ENCODE results near the gene KLRG1. TPM values are rescaled to one million over a fixed set of nuclear protein-coding genes. Genes with fewer than 3 reads are reported as not detected.

Gene KLRG1
- total RNA-seq, 6 donors from 2014 or later, result 1.8 to 8.9 (median 3.2) TPM; not detected in 1

DNA sequence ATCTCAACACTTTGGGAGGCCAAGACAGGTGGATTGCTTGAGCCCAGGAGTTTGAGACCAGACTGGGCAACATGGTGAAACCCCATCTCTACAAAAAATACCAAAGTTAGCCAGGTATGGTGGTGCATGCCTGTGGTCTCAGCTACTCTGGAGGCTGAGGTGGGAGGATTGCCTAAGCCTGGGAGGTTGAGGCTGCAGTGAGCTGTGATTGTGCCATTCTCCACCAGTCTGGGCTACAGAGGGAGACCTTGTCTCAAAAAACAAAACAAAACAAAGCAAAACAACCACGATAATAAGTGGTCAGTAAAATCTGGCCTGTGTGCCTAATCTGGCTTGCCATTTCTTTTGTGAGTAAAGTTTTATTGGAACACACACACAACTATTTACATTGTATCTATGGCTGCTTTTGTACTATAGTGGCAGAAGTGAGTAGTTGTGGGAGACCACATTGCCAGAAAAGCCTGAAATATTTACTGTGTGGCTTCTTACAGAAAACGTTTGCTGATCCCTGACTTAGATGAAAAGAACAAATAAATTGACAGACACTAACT is 19.4 kb upstream of the KLRG1 start:
- no peaks in the 10 kb centered on the region for H3K27me3 ChIP-seq
- TF ChIP-seq POLR2A (IDR thresholded peaks at IDR 0.05) (no peak), POLR2AphosphoS5 (IDR thresholded peaks at IDR 0.05) (no peak), EP300 (IDR thresholded peaks at IDR 0.05) (no peak)
- TF ChIP-seq, protein P1, sequence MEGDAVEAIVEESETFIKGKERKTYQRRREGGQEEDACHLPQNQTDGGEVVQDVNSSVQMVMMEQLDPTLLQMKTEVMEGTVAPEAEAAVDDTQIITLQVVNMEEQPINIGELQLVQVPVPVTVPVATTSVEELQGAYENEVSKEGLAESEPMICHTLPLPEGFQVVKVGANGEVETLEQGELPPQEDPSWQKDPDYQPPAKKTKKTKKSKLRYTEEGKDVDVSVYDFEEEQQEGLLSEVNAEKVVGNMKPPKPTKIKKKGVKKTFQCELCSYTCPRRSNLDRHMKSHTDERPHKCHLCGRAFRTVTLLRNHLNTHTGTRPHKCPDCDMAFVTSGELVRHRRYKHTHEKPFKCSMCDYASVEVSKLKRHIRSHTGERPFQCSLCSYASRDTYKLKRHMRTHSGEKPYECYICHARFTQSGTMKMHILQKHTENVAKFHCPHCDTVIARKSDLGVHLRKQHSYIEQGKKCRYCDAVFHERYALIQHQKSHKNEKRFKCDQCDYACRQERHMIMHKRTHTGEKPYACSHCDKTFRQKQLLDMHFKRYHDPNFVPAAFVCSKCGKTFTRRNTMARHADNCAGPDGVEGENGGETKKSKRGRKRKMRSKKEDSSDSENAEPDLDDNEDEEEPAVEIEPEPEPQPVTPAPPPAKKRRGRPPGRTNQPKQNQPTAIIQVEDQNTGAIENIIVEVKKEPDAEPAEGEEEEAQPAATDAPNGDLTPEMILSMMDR (IDR thresholded peaks at IDR 0.05), result no peak
- ATAC-seq (ENCODE audit: low FRiP score in 2 of 2), result no peak
- H3K27ac ChIP-seq, result no peak overlapping the region
- H3K36me3 ChIP-seq, result no peaks in the 10 kb centered on the region
- H3K4me3 ChIP-seq, result no peak overlapping the region
- H3K9me3 ChIP-seq, result peaks cover 14 to 30% (median 19%) of the 10 kb centered on the region in 4 donors
- H3K4me1 ChIP-seq, result no peaks in the 10 kb centered on the region
- no peak for DNase-seq
- 55 to 57% methylated on average over 2 of the region's 2 CpGs for WGBS, 2 donors

DNA sequence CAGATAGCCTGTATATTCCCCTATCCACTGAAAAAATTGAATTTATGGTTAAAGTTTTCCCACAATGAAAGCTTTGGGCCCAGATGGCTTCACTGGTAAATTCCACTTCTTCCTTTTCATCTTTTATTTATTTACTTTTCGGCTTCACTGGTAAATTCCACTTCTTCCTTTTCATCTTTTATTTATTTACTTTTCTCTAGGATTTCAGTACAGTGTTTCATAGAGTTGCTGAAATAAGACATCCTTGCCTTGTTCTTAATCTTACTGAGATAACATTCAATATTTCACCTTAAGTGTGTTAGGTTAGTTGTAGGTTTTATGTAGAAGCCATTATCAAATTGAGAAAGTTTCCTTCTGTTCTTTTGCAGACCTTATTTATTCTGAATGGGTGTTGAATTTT is 18.9 kb upstream of the KLRG1 start:
- no peak overlapping the region for H3K4me3 ChIP-seq
- ATAC-seq (ENCODE audit: low FRiP score in 2 of 2) (no peak), DNase-seq (no peak)
- H3K4me1 ChIP-seq, result no peaks in the 10 kb centered on the region
- 35 to 47% methylated on average over 1 of the region's 1 CpG for WGBS, 2 donors
- no peaks in the 10 kb centered on the region for H3K36me3 ChIP-seq
- H3K9me3 ChIP-seq, result peaks cover 14 to 30% (median 19%) of the 10 kb centered on the region in 4 donors
- no peak overlapping the region for H3K27ac ChIP-seq
- TF ChIP-seq EP300 (IDR thresholded peaks at IDR 0.05), result no peak
- TF ChIP-seq POLR2A (IDR thresholded peaks at IDR 0.05), result no peak
- no peak for TF ChIP-seq POLR2AphosphoS5 (IDR thresholded peaks at IDR 0.05)
- TF ChIP-seq, protein P1 (IDR thresholded peaks at IDR 0.05), result no peak
- no peaks in the 10 kb centered on the region for H3K27me3 ChIP-seq

DNA sequence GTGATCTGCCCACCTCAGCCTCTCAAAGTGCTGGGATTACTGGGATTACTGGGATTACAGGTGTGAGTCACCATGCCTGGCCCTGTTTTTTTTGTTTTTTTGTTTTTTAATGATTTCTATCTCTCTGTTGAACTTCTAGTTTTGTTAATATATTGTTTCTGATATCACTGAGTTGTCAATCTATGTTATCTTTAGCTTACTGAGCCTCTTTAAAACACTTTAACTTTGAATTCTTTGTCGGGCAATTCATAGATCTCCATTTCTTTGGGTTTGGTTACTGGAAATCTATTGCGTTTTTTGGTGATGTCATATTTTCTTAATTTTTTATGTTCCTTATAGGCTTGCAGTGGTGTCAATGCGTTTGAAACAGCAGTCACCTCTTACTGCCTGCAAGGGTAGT is 9.2 kb upstream of the KLRG1 start:
- DNase-seq (no peak), ATAC-seq (ENCODE audit: low FRiP score in 2 of 2) (no peak)
- no peak overlapping the region for H3K4me3 ChIP-seq
- H3K9me3 ChIP-seq, result peaks cover 4 to 25% (median 10%) of the 10 kb centered on the region in 4 donors
- H3K4me1 ChIP-seq, result no peaks in the 10 kb centered on the region
- no peak overlapping the region for H3K27ac ChIP-seq
- no peaks in the 10 kb centered on the region for H3K27me3 ChIP-seq
- TF ChIP-seq, protein P1 (IDR thresholded peaks at IDR 0.05), result no peak
- TF ChIP-seq POLR2A (IDR thresholded peaks at IDR 0.05) (no peak), EP300 (IDR thresholded peaks at IDR 0.05) (no peak), POLR2AphosphoS5 (IDR thresholded peaks at IDR 0.05) (no peak)
- H3K36me3 ChIP-seq, result no peaks in the 10 kb centered on the region
- 93 to 97% methylated on average over 3 of the region's 3 CpGs for WGBS, 2 donors

DNA sequence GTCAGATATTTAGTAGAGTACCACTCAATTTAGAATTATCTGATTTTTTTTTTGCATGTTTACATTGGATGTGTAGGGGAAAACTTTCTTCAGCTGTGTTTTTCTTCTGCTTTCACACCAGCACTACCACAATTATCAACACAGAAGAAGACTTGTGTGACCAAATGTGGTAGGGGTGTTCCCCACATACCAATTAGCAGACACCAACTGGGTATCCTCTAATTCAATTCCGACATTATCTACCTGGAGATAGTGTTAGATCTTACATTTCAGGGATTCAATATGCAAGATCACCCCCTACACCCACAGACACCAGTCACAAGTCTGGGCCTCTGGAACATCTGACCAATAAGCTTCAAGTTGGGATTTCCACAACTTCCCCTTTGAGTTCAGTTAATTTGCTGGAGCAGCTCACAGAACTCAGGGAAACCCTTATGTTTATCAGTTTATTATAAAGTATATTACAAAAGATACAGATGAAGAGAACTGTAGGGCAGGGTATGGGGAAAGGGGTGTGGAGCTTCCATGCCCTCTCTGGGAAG is 4.1 kb upstream of the KLRG1 start:
- no peak overlapping the region for H3K27ac ChIP-seq
- H3K4me3 ChIP-seq, result no peak overlapping the region
- no peaks in the 10 kb centered on the region for H3K27me3 ChIP-seq
- H3K4me1 ChIP-seq, result peaks cover 0 to 12% (median 3%) of the 10 kb centered on the region in 4 donors
- ATAC-seq (ENCODE audit: low FRiP score in 2 of 2) (no peak), DNase-seq (no peak)
- H3K36me3 ChIP-seq, result no peaks in the 10 kb centered on the region
- 83 to 85% methylated on average over 1 of the region's 1 CpG for WGBS, 2 donors
- TF ChIP-seq POLR2A (IDR thresholded peaks at IDR 0.05) (no peak), POLR2AphosphoS5 (IDR thresholded peaks at IDR 0.05) (no peak), EP300 (IDR thresholded peaks at IDR 0.05) (no peak)
- TF ChIP-seq, protein P1 (IDR thresholded peaks at IDR 0.05), result no peak
- H3K9me3 ChIP-seq, result peaks cover 0 to 8% (median 5%) of the 10 kb centered on the region in 4 donors

DNA sequence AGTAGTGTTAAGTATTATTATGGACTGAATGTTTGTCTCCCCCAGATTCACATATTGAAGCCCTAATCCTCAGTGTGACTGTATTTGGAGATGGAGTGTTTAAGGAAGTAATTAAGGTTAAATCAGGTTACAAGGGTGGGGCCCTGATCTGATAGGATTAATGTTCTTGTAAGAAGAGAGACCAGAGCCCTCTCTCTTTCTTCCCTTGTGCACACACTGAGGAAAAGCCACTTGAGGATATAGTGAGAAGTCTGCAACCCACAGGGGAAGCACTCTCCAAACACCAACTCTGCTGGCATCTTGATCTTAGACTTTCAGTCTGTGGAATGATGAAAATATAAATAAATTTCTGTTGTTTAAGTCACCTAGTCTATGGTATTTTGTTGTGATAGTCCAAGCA is 2.2 kb upstream of the KLRG1 start:
- ATAC-seq (ENCODE audit: low FRiP score in 2 of 2) (no peak), DNase-seq (no peak)
- Histone ChIP-seq H3K36me3 (no peaks in the 10 kb centered on the region), H3K4me1 (peaks cover 0 to 12% (median 3%) of the 10 kb centered on the region in 4 donors), H3K4me3 (no peak overlapping the region), H3K9me3 (no peaks in the 10 kb centered on the region), H3K27ac (no peak overlapping the region), H3K27me3 (no peaks in the 10 kb centered on the region)
- TF ChIP-seq POLR2A (IDR thresholded peaks at IDR 0.05), result no peak
- TF ChIP-seq, protein P1 (IDR thresholded peaks at IDR 0.05), result no peak
- TF ChIP-seq EP300 (IDR thresholded peaks at IDR 0.05), result no peak
- TF ChIP-seq POLR2AphosphoS5 (IDR thresholded peaks at IDR 0.05), result no peak

Data from upper lobe of left lung (tissue), 6 donors.